H9 (cell line): Measurements from ENCODE around the gene SLC1A1. TPM values are rescaled to one million over a fixed set of nuclear protein-coding genes. Genes with fewer than 3 reads are reported as not detected.

Source experiments
- DNase-seq: peaks from one replicate; pipeline ENCODE4 v3.0.0-alpha.2; 2017
- H2AFZ ChIP-seq: one replicate; pipeline ENCODE4 v1.6.1; 2013; ENCODE audit warnings: mild to moderate bottlenecking, low read length, control low read depth, moderate library complexity
- H2AK5ac ChIP-seq: 2 replicates; pipeline ENCODE4 v1.6.1; 2013; ENCODE audit warnings: low read length, control low read depth, mixed read lengths; ENCODE audit not compliant: insufficient read length
- H2BK120ac ChIP-seq: one replicate; pipeline ENCODE4 v1.6.1; 2013; ENCODE audit warnings: low read depth, mild to moderate bottlenecking, low read length, control low read depth, inconsistent platforms; ENCODE audit not compliant: poor library complexity, severe bottlenecking
- H2BK12ac ChIP-seq: 2 replicates; pipeline ENCODE4 v1.6.1; 2013; ENCODE audit warnings: low read length, control low read depth, mixed read lengths, low read depth; ENCODE audit not compliant: insufficient read length
- H2BK15ac ChIP-seq: 2 replicates; pipeline ENCODE4 v1.6.1; 2013; ENCODE audit warnings: low read depth, low read length, control low read depth
- H2BK20ac ChIP-seq: one replicate; pipeline ENCODE4 v1.6.1; 2013; ENCODE audit warnings: low read depth, mild to moderate bottlenecking, low read length, control low read depth, inconsistent platforms; ENCODE audit not compliant: poor library complexity, severe bottlenecking
- H2BK5ac ChIP-seq: 2 replicates; pipeline ENCODE4 v1.6.1; 2013; ENCODE audit warnings: low read length, control low read depth, mixed read lengths; ENCODE audit not compliant: insufficient read length
- H3K14ac ChIP-seq: 2 replicates; pipeline ENCODE4 v1.6.1; 2013; ENCODE audit warnings: low read length, control low read depth; ENCODE audit not compliant: insufficient read depth
- H3K18ac ChIP-seq: 2 replicates; pipeline ENCODE4 v1.6.1; 2013; ENCODE audit warnings: low read depth, mild to moderate bottlenecking, mixed read lengths, low read length, control low read depth; ENCODE audit not compliant: insufficient read length
- H3K23ac ChIP-seq: 2 replicates; pipeline ENCODE4 v1.6.1; 2013; ENCODE audit warnings: low read length, control low read depth, mixed read lengths, low read depth; ENCODE audit not compliant: insufficient read length
- H3K23me2 ChIP-seq: 2 replicates; pipeline ENCODE4 v1.6.1; 2013; ENCODE audit warnings: low read depth, mild to moderate bottlenecking, mixed read lengths, low read length, control low read depth; ENCODE audit not compliant: insufficient read length, poor library complexity, severe bottlenecking
- H3K27ac ChIP-seq: 2 replicates; pipeline ENCODE4 v1.5.1; 2013; ENCODE audit warnings: low read length, control low read depth, mixed read lengths, low read depth; ENCODE audit not compliant: insufficient read length
- H3K27me3 ChIP-seq: 2 replicates; pipeline ENCODE4 v1.6.1; 2013; ENCODE audit warnings: low read length, control low read depth, inconsistent platforms; ENCODE audit not compliant: insufficient read depth
- H3K4ac ChIP-seq: 2 replicates; pipeline ENCODE4 v1.6.1; 2013; ENCODE audit warnings: low read depth, mild to moderate bottlenecking, control low read depth, inconsistent platforms, low read length, moderate library complexity
- H3K4me1 ChIP-seq: 2 replicates; pipeline ENCODE4 v1.6.1; 2013; ENCODE audit warnings: low read length, control low read depth, inconsistent platforms; ENCODE audit not compliant: insufficient read depth
- H3K4me2 ChIP-seq: 2 replicates; pipeline ENCODE4 v1.6.1; 2013; ENCODE audit warnings: low read length, control low read depth, mixed read lengths; ENCODE audit not compliant: insufficient read length, insufficient read depth
- H3K56ac ChIP-seq: 2 replicates; pipeline ENCODE4 v1.6.1; 2013; ENCODE audit warnings: low read depth, mild to moderate bottlenecking, mixed read lengths, low read length, control low read depth; ENCODE audit not compliant: insufficient read length
- H3K79me1 ChIP-seq: 2 replicates; pipeline ENCODE4 v1.6.1; 2013; ENCODE audit warnings: low read depth, mild to moderate bottlenecking, moderate library complexity, low read length, control low read depth, inconsistent platforms; ENCODE audit not compliant: insufficient read depth, poor library complexity, severe bottlenecking
- H3K79me2 ChIP-seq: 2 replicates; pipeline ENCODE4 v1.6.1; 2013; ENCODE audit warnings: low read length, control low read depth, inconsistent platforms; ENCODE audit not compliant: insufficient read depth
- H3K9ac ChIP-seq: 2 replicates; pipeline ENCODE4 v1.6.1; 2013; ENCODE audit warnings: low read length, control low read depth, mixed read lengths; ENCODE audit not compliant: insufficient read length; ENCODE audit errors: extremely low read depth
- H3K9me3 ChIP-seq: one replicate; pipeline ENCODE4 v1.6.1; 2013; ENCODE audit warnings: low read depth, low read length, inconsistent platforms; ENCODE audit not compliant: control insufficient read depth
- H3T11ph ChIP-seq: one replicate; pipeline ENCODE4 v1.6.1; 2013; ENCODE audit warnings: mild to moderate bottlenecking, low read length, control low read depth, inconsistent platforms
- H4K20me1 ChIP-seq: one replicate; pipeline ENCODE4 v1.6.1; 2013; ENCODE audit not compliant: control insufficient read depth, insufficient read length, insufficient read depth
- H4K5ac ChIP-seq: 2 replicates; pipeline ENCODE4 v1.6.1; 2013; ENCODE audit warnings: low read depth, mild to moderate bottlenecking, mixed read lengths, low read length, control low read depth; ENCODE audit not compliant: insufficient read length
- H4K8ac ChIP-seq: replicated peaks from 2 replicates; pipeline ENCODE4 v1.6.1; 2013; ENCODE audit warnings: low read length, control low read depth, mixed read lengths, low read depth; ENCODE audit not compliant: insufficient read length
- H4K91ac ChIP-seq: 2 replicates; pipeline ENCODE4 v1.6.1; 2013; ENCODE audit warnings: low read depth, mild to moderate bottlenecking, moderate library complexity, mixed read lengths, low read length, control low read depth; ENCODE audit not compliant: insufficient read length
- H3K27ac Mint-ChIP-seq, 3 experiments: 2 replicates in 2 of 3; 3 replicates in 1 of 3; pipeline ENCODE4 v1.8.0; 2020 to 2021; ENCODE audit warnings: mixed read lengths in 3 of 3, mild to moderate bottlenecking in 1 of 3, moderate library complexity in 1 of 3
- H3K27me3 Mint-ChIP-seq: 2 replicates; pipeline ENCODE4 v1.8.0; 2021; ENCODE audit warnings: low read depth, mild to moderate bottlenecking, moderate library complexity, mixed read lengths
- H3K36me3 Mint-ChIP-seq, 3 experiments: 2 replicates in 2 of 3; 3 replicates in 1 of 3; pipeline ENCODE4 v1.8.0; 2020 to 2021; ENCODE audit warnings: low read depth in 3 of 3, mixed read lengths in 3 of 3; ENCODE audit not compliant: insufficient read depth in 1 of 3
- H3K4me1 Mint-ChIP-seq, 2 experiments: 2 replicates each; pipeline ENCODE4 v1.8.0; 2020; ENCODE audit warnings: mixed read lengths in 2 of 2
- H3K4me3 Mint-ChIP-seq, 2 experiments: 2 replicates in 1 of 2; 3 replicates in 1 of 2; pipeline ENCODE4 v1.8.0; 2020 to 2021; ENCODE audit warnings: mild to moderate bottlenecking in 2 of 2, mixed read lengths in 2 of 2, moderate library complexity in 1 of 2
- H3K9me3 Mint-ChIP-seq, 2 experiments: 2 replicates in 1 of 2; 3 replicates in 1 of 2; pipeline ENCODE4 v1.8.0; 2020; ENCODE audit warnings: mild to moderate bottlenecking in 2 of 2, mixed read lengths in 2 of 2, moderate library complexity in 1 of 2
- CTCF ChIP-seq: fragments of 200-600 bp; sonication (generic); conservative IDR thresholded peaks from 3 replicates; pipeline ENCODE4 v1.8.0; 2021; ENCODE audit warnings: antibody characterized with exemption, mild to moderate bottlenecking
- WGBS: extraction: QIAGEN DNeasy Blood & Tissue Kit; methylation state at CpG from one replicate; pipeline ENCODE4 v1.1.7; 2013; ENCODE audit warnings: missing lambda C conversion rate, low lambda C conversion rate, mixed read lengths; ENCODE audit not compliant: insufficient read length; ENCODE audit errors: extremely low coverage; 5-methylcytosine and 5-hydroxymethylcytosine counted together
- total RNA-seq: library from RNA; stranded (reverse); gene quantifications from 2 replicates; pipeline ENCODE4 v1.2.1, GENCODE V29; 2021

Gene SLC1A1
- total RNA-seq, 1 experiment from 2014 or later: 4.7 TPM

- no peak overlapping the region for H4K5ac ChIP-seq
- no peaks in the 10 kb centered on the region for H3K79me2 ChIP-seq
- no peak overlapping the region for H3K23ac ChIP-seq
- H3K18ac ChIP-seq: no peak overlapping the region
- H3K14ac ChIP-seq: no peak overlapping the region
- Mint-ChIP-seq H3K27ac (no peak overlapping the region), H3K4me3 (no peak overlapping the region), H3K36me3 (peaks cover 9 to 18% (median 11%) of the 10 kb centered on the region in 3 experiments; a peak in 6 of 7 replicates), H3K9me3 (peaks cover 17 to 21% of the 10 kb centered on the region in 2 experiments; a peak in 4 of 5 replicates), H3K27me3 (no peaks in the 10 kb centered on the region), H3K4me1 (no peaks in the 10 kb centered on the region)
- H3K9me3 ChIP-seq: peaks cover 5% of the 10 kb centered on the region
- no peak overlapping the region for H3K56ac ChIP-seq
- no peak overlapping the region for H3T11ph ChIP-seq
- H3K23me2 ChIP-seq: no peaks in the 10 kb centered on the region
- H4K20me1 ChIP-seq: no peaks in the 10 kb centered on the region
- no peak overlapping the region for H3K4me2 ChIP-seq
- no peak overlapping the region for H2BK120ac ChIP-seq
- no peaks in the 10 kb centered on the region for H3K79me1 ChIP-seq
- no CpG with 5 or more reads among the region's 11 CpGs for WGBS
- no peaks in the 10 kb centered on the region for H3K27me3 ChIP-seq
- TF ChIP-seq CTCF: no peak
- H3K4me1 ChIP-seq: no peaks in the 10 kb centered on the region
- H2BK20ac ChIP-seq: no peak overlapping the region
- no peak overlapping the region for H2BK15ac ChIP-seq
- H3K9ac ChIP-seq: no peak overlapping the region
- H4K8ac ChIP-seq: no peak overlapping the region
- no peak overlapping the region for H3K4ac ChIP-seq
- H2BK12ac ChIP-seq: no peak overlapping the region
- no peak overlapping the region for H2BK5ac ChIP-seq
- no peak overlapping the region for H4K91ac ChIP-seq
- no peak overlapping the region for H3K27ac ChIP-seq
- no peak overlapping the region for H2AK5ac ChIP-seq
- H2AFZ ChIP-seq: no peak overlapping the region
- no peak for DNase-seq
Observed at GRCh38 chr9:4464911-4465513, 25.3 kb upstream of the SLC1A1 start.
